ENCODE data around the gene SLC9C1.

SLC9C1 gene

GRCh38 chr3:112104774-112105173 is 189.2 kb downstream of the SLC9C1 start (continued):
- TF ChIP-seq OSR1 (CRISPR knock-in tag; IDR thresholded peaks at IDR 0.05) (no peak), GLIS3 (CRISPR knock-in tag; IDR thresholded peaks at IDR 0.05) (no peak), ZNF565 (CRISPR knock-in tag; conservative IDR thresholded peaks at IDR 0.05; ENCODE audit: low read depth) (no peak), ISL1 (CRISPR knock-in tag; IDR thresholded peaks at IDR 0.05) (no peak), TSHZ2 (CRISPR knock-in tag; IDR thresholded peaks at IDR 0.05) (no peak), SNAI2 (CRISPR knock-in tag; IDR thresholded peaks at IDR 0.05) (no peak), POU6F1 (CRISPR knock-in tag; IDR thresholded peaks at IDR 0.05; ENCODE audit: borderline replicate concordance, low read depth) (no peak), TOX (CRISPR knock-in tag; IDR thresholded peaks at IDR 0.05; ENCODE audit: borderline replicate concordance) (no peak), ZNF8 (CRISPR knock-in tag; IDR thresholded peaks at IDR 0.05) (no peak)

- peak; percentile 68 for ATAC-seq
- no peak for TF ChIP-seq GLIS3 (CRISPR knock-in tag; IDR thresholded peaks at IDR 0.05)
- no peak for TF ChIP-seq ZFP3 (CRISPR knock-in tag; IDR thresholded peaks at IDR 0.05)
- TF ChIP-seq ZNF8 (CRISPR knock-in tag; IDR thresholded peaks at IDR 0.05) = no peak
- no peak for TF ChIP-seq ZFP30 (CRISPR knock-in tag; IDR thresholded peaks at IDR 0.05)
- TF ChIP-seq TCF4 (CRISPR knock-in tag; IDR thresholded peaks at IDR 0.05; ENCODE audit: borderline replicate concordance) = no peak
- no peak for TF ChIP-seq TSHZ2 (CRISPR knock-in tag; IDR thresholded peaks at IDR 0.05)
- no peak for TF ChIP-seq CSDC2 (CRISPR knock-in tag; IDR thresholded peaks at IDR 0.05)
- no peak for TF ChIP-seq CREB5 (CRISPR knock-in tag; IDR thresholded peaks at IDR 0.05; ENCODE audit: low read depth)
- no peak for TF ChIP-seq PPARA (CRISPR knock-in tag; IDR thresholded peaks at IDR 0.05; ENCODE audit: borderline replicate concordance)
- TF ChIP-seq POU6F1 (CRISPR knock-in tag; IDR thresholded peaks at IDR 0.05; ENCODE audit: borderline replicate concordance, low read depth) = no peak
Measured at GRCh38 chr3:112101916-112102315, 192.1 kb downstream of the SLC9C1 start.

GRCh38 chr3:112097378-112097777 is 196.6 kb downstream of the SLC9C1 start:
- TF ChIP-seq BACH2 (CRISPR knock-in tag; IDR thresholded peaks at IDR 0.05; ENCODE audit: borderline replicate concordance) (no peak), ISL1 (CRISPR knock-in tag; IDR thresholded peaks at IDR 0.05) (peak; percentile 43; the same call in 1 of the 2 replicates)
- ATAC-seq = peak; percentile 97

- ATAC-seq = no peak
- TF ChIP-seq ISL1 (CRISPR knock-in tag; IDR thresholded peaks at IDR 0.05) = 0 out of 2 replicates have a peak, but pooled peaks have one; percentile 19
- no peak for TF ChIP-seq ZFP3 (CRISPR knock-in tag; IDR thresholded peaks at IDR 0.05)
Measured at GRCh38 chr3:112096176-112096575, 197.8 kb downstream of the SLC9C1 start.

Data from SK-N-SH treated with all-trans-retinoic acid at 6 μM for 48 hours (cell line).